Measurements from ENCODE around the gene SRSF5. TPM values are rescaled to one million over a fixed set of nuclear protein-coding genes. Genes with fewer than 3 reads are reported as not detected.
"Not testable (repeated sequence)": the region's sequence is repeated elsewhere in the genome, so short reads cannot be mapped to it uniquely, and the experiment has no call there.

Gene SRSF5
- total RNA-seq, 2 donors from 2014 or later: 212 to 251 TPM

GRCh38 chr14:69797573-69798338 is 30.8 kb downstream of the SRSF5 start:
- no peak for DNase-seq (ENCODE audit: low spot score)
- intact Hi-C loops (cut with DNase I): no loop called here

GRCh38 chr14:69798339-69798735 is 31.4 kb downstream of the SRSF5 start:
- DNase-seq (ENCODE audit: low spot score): no peak
- intact Hi-C loops (cut with DNase I): no loop called here

GRCh38 chr14:69803753-69804152 is 36.8 kb downstream of the SRSF5 start:
- intact Hi-C loops (cut with DNase I): no loop called here
- DNase-seq (ENCODE audit: low spot score): no peak

- intact Hi-C loops (cut with DNase I): no loop called here
- DNase-seq (ENCODE audit: low spot score): no peak
Measured at GRCh38 chr14:69804902-69805301, 38.0 kb downstream of the SRSF5 start.

GRCh38 chr14:69807192-69807591 is 40.2 kb downstream of the SRSF5 start:
- intact Hi-C loops (cut with DNase I): no loop called here

GRCh38 chr14:69808919-69809808 is 42.2 kb downstream of the SRSF5 start:
- no peak for DNase-seq (ENCODE audit: low spot score)
- intact Hi-C loops (cut with DNase I): no loop called here

More at GRCh38 chr14:69807192-69807591, 40.2 kb downstream of the SRSF5 start:
- DNase-seq (ENCODE audit: low spot score): no peak

- intact Hi-C loops (cut with DNase I): no loop called here
- no peak for DNase-seq (ENCODE audit: low spot score)
Measured at GRCh38 chr14:69811227-69811867, 44.4 kb downstream of the SRSF5 start.

- intact Hi-C loops (cut with DNase I): no loop called here
- no peak for DNase-seq (ENCODE audit: low spot score)
Measured at GRCh38 chr14:69811868-69812252, 44.9 kb downstream of the SRSF5 start.

GRCh38 chr14:69812711-69813110 is 45.8 kb downstream of the SRSF5 start:
- intact Hi-C loops (cut with DNase I): no loop called here

GRCh38 chr14:69813346-69813745 is 46.4 kb downstream of the SRSF5 start:
- intact Hi-C loops (cut with DNase I); DNase-seq (ENCODE audit: low spot score): not testable (repeated sequence)

More at GRCh38 chr14:69812711-69813110, 45.8 kb downstream of the SRSF5 start:
- no peak for DNase-seq (ENCODE audit: low spot score)

- DNase-seq (ENCODE audit: low spot score): no peak
- intact Hi-C loops (cut with DNase I): no loop called here
Measured at GRCh38 chr14:69814397-69814796, 47.5 kb downstream of the SRSF5 start.

GRCh38 chr14:69815556-69815955 is 48.6 kb downstream of the SRSF5 start:
- no peak for DNase-seq (ENCODE audit: low spot score)
- intact Hi-C loops (cut with DNase I): loop anchor here in 1 of 2 donors (5.0 kb wide), 1 partner anchor 212 kb away; no protein-coding TSS in a partner anchor

- DNase-seq (ENCODE audit: low spot score): no peak
- intact Hi-C loops (cut with DNase I): loop anchor here in 1 of 2 donors (5.0 kb wide), 1 partner anchor 211 kb away; no protein-coding TSS in a partner anchor
Measured at GRCh38 chr14:69816216-69816615, 49.3 kb downstream of the SRSF5 start.

GRCh38 chr14:69818758-69819191 is 51.8 kb downstream of the SRSF5 start:
- intact Hi-C loops (cut with DNase I): loop anchor here (2.0 to 5.0 kb wide), 2 partner anchors 208 to 209 kb away; no protein-coding TSS in a partner anchor
- no peak for DNase-seq (ENCODE audit: low spot score)

- DNase-seq (ENCODE audit: low spot score): no peak
- intact Hi-C loops (cut with DNase I): loop anchor here (2.0 to 5.0 kb wide), 2 partner anchors 207 to 208 kb away; no protein-coding TSS in a partner anchor
Measured at GRCh38 chr14:69819607-69820006, 52.7 kb downstream of the SRSF5 start.

GRCh38 chr14:69820991-69821390 is 54.0 kb downstream of the SRSF5 start:
- no peak for DNase-seq (ENCODE audit: low spot score)
- intact Hi-C loops (cut with DNase I): no loop called here

All from posterior vena cava (tissue), 2 donors.